Hepatocyte (in vitro differentiated cells): Measurements from ENCODE around the gene RASGEF1C.

Source experiments
- CTCF ChIP-seq: fragments of 200-600 bp; sonication (generic); IDR thresholded peaks from 2 replicates; pipeline ENCODE4 v1.5.1; 2016; ENCODE audit warnings: antibody characterized with exemption, mild to moderate bottlenecking; ENCODE audit not compliant: poor library complexity
- EZH2phosphoT487 ChIP-seq: fragments of 200-600 bp; sonication (generic); IDR thresholded peaks from one replicate; pipeline ENCODE4 v1.6.1; 2018; ENCODE audit warnings: antibody characterized with exemption, mild to moderate bottlenecking, low read depth, moderate library complexity; ENCODE audit not compliant: unreplicated experiment, severe bottlenecking

DNA sequence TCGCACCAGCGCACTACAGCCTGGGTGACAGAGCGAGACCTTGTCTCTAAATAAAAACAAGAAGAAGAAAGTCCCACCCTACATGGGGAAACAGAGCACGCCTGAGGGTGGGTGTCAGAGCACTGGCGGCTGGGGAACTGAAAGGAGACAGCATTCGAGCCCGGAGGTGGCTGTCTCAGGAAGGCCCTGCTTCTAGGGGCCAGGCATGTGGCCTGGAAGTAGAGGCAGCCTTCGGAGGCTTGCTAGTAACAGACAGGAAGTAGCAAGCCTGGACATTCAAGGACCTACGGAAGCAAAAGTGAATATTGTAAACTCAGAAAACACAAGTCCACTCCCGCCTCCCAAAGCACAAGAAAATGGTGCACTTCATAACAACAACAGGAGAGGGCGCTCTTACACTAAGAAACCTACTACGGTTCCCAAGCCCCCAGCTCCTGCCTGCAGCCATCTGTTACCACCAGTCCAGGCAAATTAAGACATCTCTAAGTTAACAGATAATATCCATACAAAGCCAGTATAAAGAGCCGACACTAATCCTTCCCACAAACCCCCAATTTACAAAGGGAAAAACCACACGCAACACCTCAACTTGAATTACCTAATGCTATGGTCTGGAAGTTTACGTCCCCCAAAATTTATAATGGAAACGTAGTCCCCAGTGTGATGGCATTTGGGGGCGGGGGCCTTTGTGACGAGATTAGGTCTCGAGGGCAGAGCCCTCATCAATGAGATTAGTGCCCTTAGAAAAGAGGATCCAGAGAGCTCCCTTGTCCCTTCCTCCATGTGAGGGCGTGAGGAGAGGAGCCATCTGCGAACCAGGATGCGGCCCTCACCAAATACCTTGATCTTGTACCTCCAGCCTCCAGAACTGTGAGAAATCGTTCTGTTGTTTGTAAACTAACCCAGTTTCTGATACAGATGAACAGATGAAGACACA is 7.7 kb downstream of the RASGEF1C start:
- TF ChIP-seq EZH2phosphoT487: no peak
- peak; percentile 46 for TF ChIP-seq CTCF
